H1 (cell line): ENCODE measurements around the gene LOXL1. TPM values are rescaled to one million over a fixed set of nuclear protein-coding genes. Genes with fewer than 3 reads are reported as not detected.

Experiments used
- CTCF ChIA-PET: fragments of 300-600 bp; sonication (Branson Sonifier 250); formaldehyde crosslinking; loops from one replicate; lab custom pipeline; 2021; ENCODE audit not compliant: partially characterized antibody; lab: Charles Lee
- POLR2A ChIA-PET: fragments of 300-600 bp; sonication (Branson Sonifier 250); formaldehyde crosslinking; loops from one replicate; lab custom pipeline; 2021; ENCODE audit warnings: inconsistent platforms; ENCODE audit not compliant: partially characterized antibody; lab: Charles Lee
- DNase-seq, 2 experiments: peaks; one replicate each; pipeline versions ENCODE4 v3.0.0 to v3.0.0-alpha.2; 2010 to 2022; ENCODE audit warnings: low spot score in 2 of 2, low read depth in 1 of 2, mixed read lengths in 1 of 2
- FAIRE-seq: peaks from 2 replicates; lab custom pipeline; 2011; peaks lifted over from hg19 to GRCh38; lab: Jason Lieb, UNC
- H2AFZ ChIP-seq: 2 replicates; pipeline ENCODE4 v1.8.1; 2012; ENCODE audit warnings: low read length, inconsistent platforms
- H2AK5ac ChIP-seq: 2 replicates; pipeline ENCODE4 v1.6.1; 2013; ENCODE audit warnings: low read depth, low read length
- H2BK120ac ChIP-seq: replicated peaks from 2 replicates; pipeline ENCODE3; 2013; ENCODE audit warnings: low read depth, low read length, inconsistent platforms
- H2BK12ac ChIP-seq: 2 replicates; pipeline ENCODE4 v1.6.1; 2013; ENCODE audit warnings: low read depth, low read length
- H2BK15ac ChIP-seq: 2 replicates; pipeline ENCODE4 v1.6.1; 2013; ENCODE audit warnings: low read length
- H2BK20ac ChIP-seq: 2 replicates; pipeline ENCODE4 v1.6.1; 2013; ENCODE audit warnings: low read length
- H2BK5ac ChIP-seq: 2 replicates; pipeline ENCODE4 v1.6.1; 2013; ENCODE audit warnings: low read depth, low read length
- H3K14ac ChIP-seq: 2 replicates; pipeline ENCODE4 v1.6.1; 2013; ENCODE audit warnings: inconsistent platforms; ENCODE audit not compliant: insufficient read length
- H3K18ac ChIP-seq: 2 replicates; pipeline ENCODE4 v1.6.1; 2013; ENCODE audit warnings: low read length; ENCODE audit errors: extremely low read depth
- H3K23ac ChIP-seq: 2 replicates; pipeline ENCODE4 v1.6.1; 2013; ENCODE audit warnings: inconsistent platforms; ENCODE audit not compliant: insufficient read length
- H3K23me2 ChIP-seq: 2 replicates; pipeline ENCODE4 v1.6.1; 2013; ENCODE audit warnings: low read depth, low read length
- H3K27ac ChIP-seq: 2 replicates; pipeline ENCODE4 v1.6.1; 2011; ENCODE audit warnings: low read depth, low read length, inconsistent platforms
- H3K27me3 ChIP-seq, 4 experiments: replicated peaks in 1 of 4; 1 replicate in 1 of 4; 2 replicates in 3 of 4; pipeline versions ENCODE4 v1.6.1 to v1.8.1; 2011 to 2013; ENCODE audit warnings: low read length in 3 of 4, mild to moderate bottlenecking in 3 of 4, inconsistent platforms in 2 of 4, mixed read lengths in 2 of 4, moderate library complexity in 1 of 4; ENCODE audit not compliant: control insufficient read depth in 3 of 4, insufficient read depth in 3 of 4; ENCODE audit errors: extremely low read depth in 1 of 4
- H3K36me3 ChIP-seq, 4 experiments: 2 replicates each; pipeline versions ENCODE4 v1.6.1 to v1.8.1; 2011 to 2013; ENCODE audit warnings: mild to moderate bottlenecking in 4 of 4, low read length in 3 of 4, moderate library complexity in 2 of 4, control low read depth in 1 of 4, inconsistent platforms in 1 of 4; ENCODE audit not compliant: insufficient read depth in 4 of 4, control insufficient read depth in 2 of 4
- H3K4ac ChIP-seq: replicated peaks from 2 replicates; pipeline ENCODE3; 2013; ENCODE audit warnings: low read length, low read depth, mixed read lengths, inconsistent platforms; ENCODE audit not compliant: insufficient read length
- H3K4me1 ChIP-seq, 4 experiments: replicated peaks in 1 of 4; 1 replicate in 1 of 4; 2 replicates in 3 of 4; pipeline versions ENCODE4 v1.6.1 to v1.8.1; 2011 to 2013; ENCODE audit warnings: low read length in 3 of 4, inconsistent platforms in 2 of 4, mixed read lengths in 1 of 4; ENCODE audit not compliant: insufficient read depth in 4 of 4, control insufficient read depth in 3 of 4
- H3K4me2 ChIP-seq, 2 experiments: 2 replicates each; pipeline versions ENCODE4 v1.6.1 to v1.8.1; 2011 to 2013; ENCODE audit warnings: low read depth in 2 of 2, low read length in 2 of 2, control low read depth in 1 of 2, inconsistent platforms in 1 of 2, mild to moderate bottlenecking in 1 of 2; ENCODE audit not compliant: insufficient read depth in 1 of 2
- H3K4me3 ChIP-seq, 4 experiments: fragments of 200-600, 300-600 bp in 1 of 4; sonication (generic), shearing (Covaris generic), sonication (Bioruptor Twin) in 1 of 4; 2 replicates each; pipeline versions ENCODE4 v1.5.1 to v1.8.1; 2011 to 2016; ENCODE audit warnings: low read length in 4 of 4, low read depth in 3 of 4, control low read depth in 2 of 4, inconsistent platforms in 2 of 4, mild to moderate bottlenecking in 2 of 4, mixed read lengths in 1 of 4, moderate library complexity in 1 of 4; ENCODE audit not compliant: insufficient read depth in 2 of 4; ENCODE audit errors: extremely low read depth in 1 of 4
- H3K56ac ChIP-seq: replicated peaks from 2 replicates; pipeline ENCODE3; 2013; ENCODE audit warnings: low read depth, mild to moderate bottlenecking, mixed read lengths, low read length, inconsistent platforms; ENCODE audit not compliant: insufficient read length
- H3K79me1 ChIP-seq: 2 replicates; pipeline ENCODE4 v1.6.1; 2013; ENCODE audit warnings: low read depth, low read length, control low read depth
- H3K79me2 ChIP-seq, 2 experiments: 2 replicates each; pipeline versions ENCODE4 v1.6.1 to v1.8.1; 2012 to 2013; ENCODE audit warnings: low read length in 2 of 2, mild to moderate bottlenecking in 2 of 2, inconsistent platforms in 1 of 2; ENCODE audit not compliant: insufficient read depth in 2 of 2, control insufficient read depth in 1 of 2
- H3K9ac ChIP-seq, 4 experiments: replicated peaks in 1 of 4; 1 replicate in 1 of 4; 2 replicates in 3 of 4; pipeline versions ENCODE4 v1.6.1 to v1.8.1; 2011 to 2013; ENCODE audit warnings: low read depth in 3 of 4, low read length in 3 of 4, control low read depth in 2 of 4, mild to moderate bottlenecking in 2 of 4, moderate library complexity in 2 of 4, inconsistent platforms in 1 of 4; ENCODE audit errors: extremely low read depth in 1 of 4
- H3K9me3 ChIP-seq, 2 experiments: 2 replicates each; pipeline versions ENCODE4 v1.6.1 to v1.8.1; 2012 to 2013; ENCODE audit warnings: mild to moderate bottlenecking in 2 of 2, moderate library complexity in 2 of 2, control low read depth in 1 of 2, inconsistent platforms in 1 of 2, low read depth in 1 of 2, low read length in 1 of 2, mixed read lengths in 1 of 2; ENCODE audit not compliant: insufficient read depth in 2 of 2
- H4K20me1 ChIP-seq, 2 experiments: replicated peaks in 1 of 2; 2 replicates each; pipeline versions ENCODE3 to v1.8.1; 2011 to 2013; ENCODE audit warnings: inconsistent platforms in 2 of 2, low read length in 2 of 2, mild to moderate bottlenecking in 1 of 2; ENCODE audit not compliant: insufficient read depth in 2 of 2, control insufficient read depth in 1 of 2
- H4K5ac ChIP-seq: 2 replicates; pipeline ENCODE4 v1.6.1; 2013; ENCODE audit warnings: low read length, low read depth, mixed read lengths, inconsistent platforms; ENCODE audit not compliant: insufficient read length
- H4K8ac ChIP-seq: 2 replicates; pipeline ENCODE4 v1.8.0; 2013; ENCODE audit warnings: mild to moderate bottlenecking, moderate library complexity, low read length, inconsistent platforms; ENCODE audit not compliant: insufficient read depth; ENCODE audit errors: extremely low read depth
- H4K91ac ChIP-seq: replicated peaks from 2 replicates; pipeline ENCODE3; 2013; ENCODE audit warnings: low read length, mixed read lengths, inconsistent platforms; ENCODE audit not compliant: insufficient read length
- BACH1 ChIP-seq: IDR thresholded peaks from 2 replicates; pipeline ENCODE4 v1.6.1; 2012; ENCODE audit warnings: low read length, improper control_type of control experiment
- BCL11A ChIP-seq, 2 experiments: IDR thresholded peaks; one replicate each; pipeline ENCODE4 v1.6.1; 2011; ENCODE audit warnings: low read depth in 2 of 2, low read length in 2 of 2, mild to moderate bottlenecking in 2 of 2
- CBX8 ChIP-seq: fragments of 300-800, 300-1000 bp; sonication (generic); IDR thresholded peaks from 2 replicates; pipeline ENCODE4 v1.7.1; 2016; ENCODE audit warnings: low read depth, low read length, borderline replicate concordance
- CEBPB ChIP-seq: IDR thresholded peaks from 2 replicates; pipeline ENCODE4 v1.6.1; 2012; ENCODE audit warnings: low read depth, low read length
- GABPA ChIP-seq: IDR thresholded peaks from 2 replicates; pipeline ENCODE4 v1.6.1; 2011; ENCODE audit warnings: mild to moderate bottlenecking, low read length, moderate library complexity, borderline replicate concordance; ENCODE audit not compliant: insufficient read depth
- HDAC2 ChIP-seq, 2 experiments: fragments of 300-600 bp in 1 of 2; sonication (generic) in 1 of 2; IDR thresholded peaks; 2 replicates each; pipeline ENCODE4 v1.6.1; 2011 to 2012; ENCODE audit warnings: low read depth in 2 of 2, low read length in 2 of 2, mild to moderate bottlenecking in 2 of 2, moderate library complexity in 2 of 2, borderline replicate concordance in 1 of 2, inconsistent platforms in 1 of 2
- JUN ChIP-seq: IDR thresholded peaks from 2 replicates; pipeline ENCODE4 v1.6.1; 2011; ENCODE audit warnings: low read depth, mild to moderate bottlenecking, improper control_type of control experiment, low read length
- NANOG ChIP-seq: IDR thresholded peaks from 2 replicates; pipeline ENCODE4 v1.6.1; 2011; ENCODE audit warnings: low read length, low read depth, mild to moderate bottlenecking, inconsistent platforms; ENCODE audit not compliant: insufficient read depth, poor library complexity, severe bottlenecking
- POLR2A ChIP-seq, 2 experiments: IDR thresholded peaks; 1 replicate in 1 of 2; 2 replicates in 1 of 2; pipeline ENCODE4 v1.6.1; 2011; ENCODE audit warnings: low read depth in 2 of 2, low read length in 2 of 2, mild to moderate bottlenecking in 2 of 2; ENCODE audit errors: control extremely low read depth in 1 of 2
- POLR2AphosphoS5 ChIP-seq: IDR thresholded peaks from 2 replicates; pipeline ENCODE4 v1.6.1; 2011; ENCODE audit warnings: low read depth, low read length
- SIN3A ChIP-seq, 2 experiments: IDR thresholded peaks in 1 of 2; conservative IDR thresholded peaks in 1 of 2; 2 replicates each; pipeline ENCODE4 v1.6.1; 2011 to 2012; ENCODE audit warnings: low read length in 2 of 2, improper control_type of control experiment in 1 of 2, low read depth in 1 of 2, mild to moderate bottlenecking in 1 of 2
- SP4 ChIP-seq: IDR thresholded peaks from 2 replicates; pipeline ENCODE4 v1.6.1; 2012; ENCODE audit warnings: low read length, inconsistent platforms
- SRF ChIP-seq: IDR thresholded peaks from 2 replicates; pipeline ENCODE4 v1.6.1; 2011; ENCODE audit warnings: mild to moderate bottlenecking, low read depth, low read length, moderate library complexity
- TEAD4 ChIP-seq: IDR thresholded peaks from 2 replicates; pipeline ENCODE4 v1.6.1; 2012; ENCODE audit warnings: low read depth, low read length, inconsistent platforms, mixed read lengths
- WGBS, 2 experiments: shearing (Covaris generic) in 1 of 2; methylation state at CpG; one replicate each; pipeline versions ENCODE4 v1.1.6 to v1.1.7; 2013 to 2015; ENCODE audit warnings: low lambda C conversion rate in 2 of 2, mixed read lengths in 2 of 2, inconsistent platforms in 1 of 2, low coverage in 1 of 2, missing lambda C conversion rate in 1 of 2; ENCODE audit not compliant: insufficient replicate concordance in 2 of 2, insufficient coverage in 1 of 2, insufficient read length in 1 of 2; ENCODE audit errors: extremely low coverage in 1 of 2, missing lambda C conversion rate in 1 of 2; 5-methylcytosine and 5-hydroxymethylcytosine counted together
- polyA plus RNA-seq, 7 experiments: library from polyadenylated mRNA; depleted of rRNA in 3 of 7; stranded (reverse) in 5 of 7; unstranded in 2 of 7; fragments of >200 nt in 5 of 7; fragments of 200-250 nt in 2 of 7; gene quantifications; 1 replicate in 5 of 7; 2 replicates in 1 of 7; 4 replicates in 1 of 7; pipeline versions ENCODE4 v1.2.1 to v1.2.3, GENCODE V29; 2011 to 2013; ENCODE audit warnings: missing spikeins in 2 of 7, mixed read lengths in 2 of 7
- total RNA-seq: library from RNA; stranded (reverse); fragmentation: NEBNext Ultra II Directional; extraction: Animal tissue kit (Norgen Biotek cat#: 25700); gene quantifications from 2 replicates; pipeline ENCODE4 v1.2.1, GENCODE V29; 2021
- TF ChIP-seq, protein P1 (sequence below): IDR thresholded peaks from 2 replicates; pipeline ENCODE4 v1.6.1; 2011; ENCODE audit warnings: low read depth, mild to moderate bottlenecking, low read length; ENCODE audit not compliant: insufficient read depth

LOXL1 gene
- total and polyA plus RNA-seq, 2 of the 8 experiments (the other 6 are each of a cell fraction or from before 2014, with no cell fraction given): 8.1 to 14.4 TPM

DNA sequence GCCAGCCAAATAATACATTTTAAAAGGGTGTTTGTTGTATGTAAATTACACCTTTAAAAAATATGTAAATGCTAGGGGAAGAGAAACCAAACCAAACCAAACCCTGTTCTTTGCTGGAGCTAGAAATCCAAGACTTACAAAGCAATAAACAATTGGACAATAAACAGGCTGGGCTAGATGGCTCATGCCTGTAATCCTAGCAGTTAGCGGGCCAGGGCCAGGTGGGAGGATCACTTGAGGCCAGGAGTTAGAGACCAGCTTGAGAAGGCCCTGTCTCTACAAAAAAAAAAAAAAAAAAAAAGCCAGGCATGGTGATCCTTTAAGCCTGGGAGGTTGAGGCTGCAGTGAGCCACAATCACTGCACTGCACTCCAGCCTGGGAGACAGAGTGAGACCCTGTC is 53.4 kb downstream of the LOXL1 start:
- ChIA-PET POLR2A (no interaction called here), CTCF (interaction anchor here (0.5 to 12.9 kb wide), 5 partner anchors 10 to 182 kb away, joined by 3 to 167 read pairs (median 3); partner anchors contain the start of genes PML and STOML1)
- no peak overlapping the region for H3K56ac ChIP-seq
- no peak overlapping the region for H3K9ac ChIP-seq
- no peak overlapping the region for H3K23ac ChIP-seq
- no peak overlapping the region for H2BK5ac ChIP-seq
- no peaks in the 10 kb centered on the region for H3K79me1 ChIP-seq
- H4K8ac ChIP-seq: no peak overlapping the region
- H3K4me2 ChIP-seq: no peak overlapping the region
- H3K4me3 ChIP-seq: no peak overlapping the region
- H2BK20ac ChIP-seq: no peak overlapping the region
- no peaks in the 10 kb centered on the region for H3K79me2 ChIP-seq
- DNase-seq: no peak
- H4K5ac ChIP-seq: no peak overlapping the region
- H3K4ac ChIP-seq: no peak overlapping the region
- H2AK5ac ChIP-seq: no peak overlapping the region
- no peaks in the 10 kb centered on the region for H4K20me1 ChIP-seq
- H4K91ac ChIP-seq: no peak overlapping the region
- no peaks in the 10 kb centered on the region for H3K23me2 ChIP-seq
- no peak overlapping the region for H2BK120ac ChIP-seq
- H2BK15ac ChIP-seq: no peak overlapping the region
- H2BK12ac ChIP-seq: no peak overlapping the region
- H3K9me3 ChIP-seq: no peaks in the 10 kb centered on the region
- no peak overlapping the region for H3K14ac ChIP-seq
- H2AFZ ChIP-seq: no peak overlapping the region
- no peak for FAIRE-seq
- H3K27ac ChIP-seq: no peak overlapping the region
- H3K18ac ChIP-seq: no peak overlapping the region
- H3K4me1 ChIP-seq: no peaks in the 10 kb centered on the region
- WGBS, 2 experiments: 80% methylated on average over 1 of the region's 1 CpG; no CpG with 5 or more reads in 1 of the 2 experiments
- H3K27me3 ChIP-seq: no peaks in the 10 kb centered on the region
- H3K36me3 ChIP-seq: no peaks in the 10 kb centered on the region
- TF ChIP-seq, protein P1, sequence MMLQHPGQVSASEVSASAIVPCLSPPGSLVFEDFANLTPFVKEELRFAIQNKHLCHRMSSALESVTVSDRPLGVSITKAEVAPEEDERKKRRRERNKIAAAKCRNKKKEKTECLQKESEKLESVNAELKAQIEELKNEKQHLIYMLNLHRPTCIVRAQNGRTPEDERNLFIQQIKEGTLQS: no peak
- no peak for TF ChIP-seq SRF
- TF ChIP-seq GABPA: no peak
- TF ChIP-seq JUN: no peak
- no peak for TF ChIP-seq SP4
- TF ChIP-seq CBX8: no peak
- no peak for TF ChIP-seq SIN3A (conservative IDR thresholded peaks at IDR 0.05 in 1 of 2, IDR thresholded peaks at IDR 0.05 in 1 of 2; ENCODE audit: low read depth in 1 of 2, low read length in 2 of 2)
- no peak for TF ChIP-seq TEAD4
- no peak for TF ChIP-seq POLR2AphosphoS5
- no peak for TF ChIP-seq CEBPB
- no peak for TF ChIP-seq POLR2A (IDR thresholded peaks at IDR 0.05; ENCODE audit: control extremely low read depth in 1 of 2, low read depth in 2 of 2, low read length in 2 of 2)
- no peak for TF ChIP-seq BCL11A (IDR thresholded peaks at IDR 0.05; ENCODE audit: low read depth in 2 of 2, low read length in 2 of 2)
- no peak for TF ChIP-seq HDAC2 (IDR thresholded peaks at IDR 0.05; ENCODE audit: borderline replicate concordance in 1 of 2, low read depth in 2 of 2, low read length in 2 of 2)
- TF ChIP-seq NANOG: no peak
- TF ChIP-seq BACH1: no peak
